GM12878 (cell line): Measurements from ENCODE around the gene GADL1. TPM values are rescaled to one million over a fixed set of nuclear protein-coding genes. Genes with fewer than 3 reads are reported as not detected.

Experiments
- ATAC-seq: fragments of 200-7000 bp; cut with Tn5 transposase; 3 replicates; pipeline ENCODE4 v1.9.1; 2020; ENCODE audit warnings: mild to moderate bottlenecking, moderate library complexity
- BruUV-seq: library from RNA; stranded (reverse); fragments of 400-500 nt; replicated peaks from 2 replicates; lab custom pipeline; 2021; lab: Mats Ljungman, UMichigan
- CTCF ChIA-PET: fragments of 300-600 bp; sonication (Branson Sonifier 250); formaldehyde crosslinking; extraction: SDS; loops from one replicate; lab custom pipeline; 2021; ENCODE audit warnings: inconsistent platforms; lab: Yijun Ruan, JAX
- POLR2A ChIA-PET: fragments of 350-600 bp; formaldehyde crosslinking; extraction: SDS; loops from one replicate; lab custom pipeline; 2021; ENCODE audit warnings: inconsistent platforms; lab: Charles Lee
- RAD21 ChIA-PET: fragments of 300-600 bp; sonication (Branson Sonifier 250); formaldehyde crosslinking; loops from one replicate; lab custom pipeline; 2023; ENCODE audit warnings: antibody characterized with exemption; ENCODE audit not compliant: unreplicated experiment; lab: Charles Lee
- SMC1A ChIA-PET: fragments of 300-600 bp; sonication (Branson Sonifier 250); formaldehyde crosslinking; loops from one replicate; lab custom pipeline; 2023; ENCODE audit not compliant: unreplicated experiment, uncharacterized antibody; lab: Charles Lee
- DNase-seq: peaks from one replicate; pipeline ENCODE4 v3.0.0-alpha.2; 2011; ENCODE audit warnings: low read depth, low spot score
- FAIRE-seq: peaks from 3 replicates; lab custom pipeline; 2011; peaks lifted over from hg19 to GRCh38; lab: Jason Lieb, UNC
- H2AFZ ChIP-seq: 2 replicates; pipeline ENCODE4 v1.6.0; 2011; ENCODE audit warnings: low read depth, low read length, control low read depth; ENCODE audit not compliant: control insufficient read depth
- H3K27ac ChIP-seq: 2 replicates; pipeline ENCODE4 v1.5.1; 2011; ENCODE audit warnings: control low read depth; ENCODE audit not compliant: control insufficient read depth, insufficient read depth
- H3K27me3 ChIP-seq, 2 experiments: replicated peaks in 1 of 2; 2 replicates each; pipeline versions ENCODE4 v1.6.0 to v1.6.1; 2011; ENCODE audit warnings: low read length in 1 of 2; ENCODE audit not compliant: control insufficient read depth in 2 of 2, insufficient read depth in 2 of 2
- H3K36me3 ChIP-seq, 2 experiments: 2 replicates each; pipeline ENCODE4 v1.5.1; 2011; ENCODE audit warnings: low read length in 1 of 2; ENCODE audit not compliant: control insufficient read depth in 2 of 2, insufficient read depth in 2 of 2
- H3K4me1 ChIP-seq: 2 replicates; pipeline ENCODE4 v1.6.1; 2011; ENCODE audit warnings: mild to moderate bottlenecking, low read length, moderate library complexity, mixed read lengths; ENCODE audit not compliant: control insufficient read depth, insufficient read depth
- H3K4me2 ChIP-seq: 2 replicates; pipeline ENCODE4 v1.6.0; 2011; ENCODE audit warnings: control low read depth; ENCODE audit not compliant: control insufficient read depth, insufficient read depth
- H3K4me3 ChIP-seq: fragments of 200-600 bp; sonication (generic); 2 replicates; pipeline ENCODE4 v1.5.1; 2016
- H3K79me2 ChIP-seq: 2 replicates; pipeline ENCODE4 v1.6.0; 2011; ENCODE audit warnings: low read length; ENCODE audit not compliant: control insufficient read depth, insufficient read depth
- H3K9ac ChIP-seq: 2 replicates; pipeline ENCODE4 v1.8.0; 2011; ENCODE audit warnings: low read length, control low read depth, mixed read lengths; ENCODE audit not compliant: control insufficient read depth, insufficient read depth
- H3K9me3 ChIP-seq: replicated peaks from 3 replicates; pipeline ENCODE4 v1.5.1; 2011; ENCODE audit warnings: mild to moderate bottlenecking, low read length; ENCODE audit not compliant: control insufficient read depth, insufficient read depth
- H4K20me1 ChIP-seq: 2 replicates; pipeline ENCODE4 v1.6.0; 2011; ENCODE audit not compliant: control insufficient read depth, insufficient read depth
- CBX3 ChIP-seq: fragments of 200-600 bp; sonication (generic); IDR thresholded peaks from 2 replicates; pipeline ENCODE4 v1.6.1; 2016; ENCODE audit warnings: low read depth, borderline replicate concordance
- CHD4 ChIP-seq: fragments of 200-600 bp; sonication (generic); IDR thresholded peaks from 2 replicates; pipeline ENCODE4 v1.6.1; 2016; ENCODE audit warnings: mild to moderate bottlenecking
- MXI1 ChIP-seq: fragments of 150-350 bp; IDR thresholded peaks from 2 replicates; pipeline ENCODE4 v1.6.1; 2011; ENCODE audit warnings: low read depth, mild to moderate bottlenecking, inconsistent platforms, low read length, improper control_type of control experiment
- NFIC ChIP-seq: IDR thresholded peaks from 2 replicates; pipeline ENCODE4 v1.6.1; 2012; ENCODE audit warnings: low read depth, mild to moderate bottlenecking, inconsistent platforms, low read length, moderate library complexity
- in situ Hi-C: fragments of 300-500 bp; cut with MboI; formaldehyde crosslinking; loops from 9 replicates; pipeline ENCODE4 v1.14.3; 2018; ENCODE audit warnings: mixed read lengths
- intact Hi-C: fragments of 100-400 bp; cut with micrococcal nuclease; formaldehyde crosslinking; loops from one replicate; pipeline ENCODE4 v1.14.2; 2022; ENCODE audit not compliant: unreplicated experiment
- polyA plus RNA-seq, 11 experiments: library from polyadenylated mRNA; depleted of rRNA in 4 of 11; unstranded in 6 of 11; stranded (reverse) in 5 of 11; fragments of >200 nt; fragmentation: Nextera tagmentation in 4 of 11; fragmentation: Illumina TruSeq in 1 of 11; extraction: Ambion mirVana in 4 of 11; extraction: Trizol in 1 of 11; gene quantifications; 1 replicate in 1 of 11; 2 replicates in 10 of 11; pipeline versions ENCODE4 v1.2.1 to v1.2.3, GENCODE V29; 2011 to 2016; ENCODE audit warnings: inconsistent platforms in 2 of 11, missing spikeins in 2 of 11, low read depth in 1 of 11
- total RNA-seq, 4 experiments: library from RNA; depleted of rRNA in 3 of 4; stranded (reverse); fragments of >200 nt in 3 of 4; fragmentation: Illumina TruSeq in 1 of 4; extraction: Trizol in 1 of 4; gene quantifications; 2 replicates each; pipeline versions ENCODE4 v1.2.1 to v1.2.3, GENCODE V29; 2013 to 2021
- TF ChIP-seq, protein P1 (sequence below): fragments of 450-650 bp; formaldehyde crosslinking; IDR thresholded peaks from 2 replicates; pipeline ENCODE4 v1.5.0; 2022; ENCODE audit warnings: mild to moderate bottlenecking, missing genetic modification characterization

GADL1 gene
- total and polyA plus RNA-seq, 10 of the 15 experiments (the other 5 are each of a cell fraction or from before 2014, with no cell fraction given) = 0.04 TPM; not detected in 9

DNA sequence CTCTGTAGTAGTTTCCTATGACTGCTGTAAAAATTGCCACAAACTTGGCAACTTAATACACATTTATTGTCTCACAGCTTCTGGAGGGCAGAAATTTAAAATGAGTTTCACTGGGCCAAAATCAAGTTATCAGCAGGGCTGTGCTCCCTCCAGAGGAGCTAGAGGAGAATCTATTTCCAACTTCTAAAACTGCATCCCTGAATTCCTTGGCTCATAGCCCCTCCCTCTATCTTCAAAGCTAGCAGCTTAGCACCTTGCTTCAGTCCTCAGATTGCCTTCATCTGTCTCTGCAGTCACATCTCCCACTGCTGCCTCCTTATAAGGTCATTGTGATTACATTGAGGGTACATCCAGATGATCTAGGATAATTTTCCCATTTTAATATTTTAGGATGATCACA lies 17.8 kb upstream of the GADL1 start:
- ChIA-PET POLR2A (no interaction called here), SMC1A (interaction anchor here (0.8 kb wide), 1 partner anchor 11 kb away, joined by 3 read pairs; no protein-coding TSS in a partner anchor), CTCF (interaction anchor here (1.2 kb wide), 1 partner anchor 142 kb away, joined by 3 read pairs; no protein-coding TSS in a partner anchor), RAD21 (no interaction called here)
- FAIRE-seq = no peak
- Histone ChIP-seq H3K79me2 (no peaks in the 10 kb centered on the region), H3K4me2 (no peak overlapping the region), H3K9ac (no peak overlapping the region), H3K4me3 (no peak overlapping the region), H3K4me1 (no peaks in the 10 kb centered on the region), H3K27ac (no peak overlapping the region), H4K20me1 (no peaks in the 10 kb centered on the region), H3K27me3 (no peaks in the 10 kb centered on the region; a peak in 1 of 4 replicates), H3K36me3 (no peaks in the 10 kb centered on the region), H2AFZ (no peak overlapping the region), H3K9me3 (no peaks in the 10 kb centered on the region)
- ATAC-seq = no peak
- intact Hi-C loops (no loop called here), in situ Hi-C loops (no loop called here)
- TF ChIP-seq MXI1 (no peak), NFIC (no peak), CBX3 (no peak), CHD4 (no peak)
- TF ChIP-seq, protein P1, sequence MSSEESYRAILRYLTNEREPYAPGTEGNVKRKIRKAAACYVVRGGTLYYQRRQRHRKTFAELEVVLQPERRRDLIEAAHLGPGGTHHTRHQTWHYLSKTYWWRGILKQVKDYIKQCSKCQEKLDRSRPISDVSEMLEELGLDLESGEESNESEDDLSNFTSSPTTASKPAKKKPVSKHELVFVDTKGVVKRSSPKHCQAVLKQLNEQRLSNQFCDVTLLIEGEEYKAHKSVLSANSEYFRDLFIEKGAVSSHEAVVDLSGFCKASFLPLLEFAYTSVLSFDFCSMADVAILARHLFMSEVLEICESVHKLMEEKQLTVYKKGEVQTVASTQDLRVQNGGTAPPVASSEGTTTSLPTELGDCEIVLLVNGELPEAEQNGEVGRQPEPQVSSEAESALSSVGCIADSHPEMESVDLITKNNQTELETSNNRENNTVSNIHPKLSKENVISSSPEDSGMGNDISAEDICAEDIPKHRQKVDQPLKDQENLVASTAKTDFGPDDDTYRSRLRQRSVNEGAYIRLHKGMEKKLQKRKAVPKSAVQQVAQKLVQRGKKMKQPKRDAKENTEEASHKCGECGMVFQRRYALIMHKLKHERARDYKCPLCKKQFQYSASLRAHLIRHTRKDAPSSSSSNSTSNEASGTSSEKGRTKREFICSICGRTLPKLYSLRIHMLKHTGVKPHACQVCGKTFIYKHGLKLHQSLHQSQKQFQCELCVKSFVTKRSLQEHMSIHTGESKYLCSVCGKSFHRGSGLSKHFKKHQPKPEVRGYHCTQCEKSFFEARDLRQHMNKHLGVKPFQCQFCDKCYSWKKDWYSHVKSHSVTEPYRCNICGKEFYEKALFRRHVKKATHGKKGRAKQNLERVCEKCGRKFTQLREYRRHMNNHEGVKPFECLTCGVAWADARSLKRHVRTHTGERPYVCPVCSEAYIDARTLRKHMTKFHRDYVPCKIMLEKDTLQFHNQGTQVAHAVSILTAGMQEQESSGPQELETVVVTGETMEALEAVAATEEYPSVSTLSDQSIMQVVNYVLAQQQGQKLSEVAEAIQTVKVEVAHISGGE = no peak
- no TSS peak for BruUV-seq
- no peak for DNase-seq
